PC-9 (cell line): ENCODE measurements around the gene GTF2F2. TPM values are rescaled to one million over a fixed set of nuclear protein-coding genes. Genes with fewer than 3 reads are reported as not detected.
A peak's percentile ranks its signal among the peaks of the same experiment; 100 is the strongest.

Experiments used
- BruUV-seq: library from RNA; stranded (reverse); fragments of 400-500 nt; replicated peaks from 2 replicates; lab custom pipeline; 2021; lab: Mats Ljungman, UMichigan
- CTCF ChIA-PET: fragments of 300-600 bp; sonication (Branson Sonifier 250); formaldehyde crosslinking; loops from one replicate; lab custom pipeline; 2022; ENCODE audit warnings: antibody characterized with exemption; lab: Charles Lee
- POLR2A ChIA-PET: fragments of 300-600 bp; sonication (Branson Sonifier 250); formaldehyde crosslinking; loops from one replicate; lab custom pipeline; 2022; ENCODE audit warnings: antibody characterized with exemption; ENCODE audit not compliant: unreplicated experiment; lab: Charles Lee
- DNase-seq, 2 experiments: peaks; one replicate each; pipeline versions ENCODE4 v3.0.0 to v3.0.0-alpha.2; 2015 to 2022; ENCODE audit warnings: mixed read lengths in 1 of 2
- H2AFZ ChIP-seq: fragments of 200-600 bp; sonication (generic); 2 replicates; pipeline ENCODE4 v1.8.1; 2017; ENCODE audit warnings: antibody characterized with exemption
- H3F3A ChIP-seq: fragments of 200-600 bp; sonication (generic); 2 replicates; pipeline ENCODE4 v1.8.1; 2017; ENCODE audit warnings: antibody characterized with exemption, mild to moderate bottlenecking, low read depth; ENCODE audit not compliant: insufficient read depth
- H3K27ac ChIP-seq: fragments of 200-600 bp; sonication (generic); 2 replicates; pipeline ENCODE4 v1.6.1; 2016; ENCODE audit warnings: mixed run types
- H3K27me3 ChIP-seq: fragments of 200-600 bp; sonication (generic); 2 replicates; pipeline ENCODE4 v1.6.1; 2016; ENCODE audit warnings: low read depth, mixed run types; ENCODE audit not compliant: insufficient read depth
- H3K36me3 ChIP-seq: fragments of 200-600 bp; sonication (generic); 2 replicates; pipeline ENCODE4 v1.6.1; 2016; ENCODE audit warnings: low read depth, mixed run types
- H3K4me1 ChIP-seq: fragments of 200-600 bp; sonication (generic); replicated peaks from 2 replicates; pipeline ENCODE4 v1.6.1; 2016; ENCODE audit warnings: mixed run types; ENCODE audit not compliant: insufficient read depth
- H3K4me2 ChIP-seq: fragments of 200-600 bp; sonication (generic); 2 replicates; pipeline ENCODE4 v1.6.1; 2017; ENCODE audit warnings: mixed run types
- H3K4me3 ChIP-seq: fragments of 200-600 bp; sonication (generic); 2 replicates; pipeline ENCODE4 v1.6.1; 2016; ENCODE audit warnings: mixed run types
- H3K79me2 ChIP-seq: fragments of 200-600 bp; sonication (generic); 2 replicates; pipeline ENCODE4 v1.6.1; 2017; ENCODE audit warnings: low read depth, mixed run types
- H3K9me2 ChIP-seq: fragments of 200-600 bp; sonication (generic); 2 replicates; pipeline ENCODE4 v1.8.1; 2017; ENCODE audit warnings: mild to moderate bottlenecking; ENCODE audit not compliant: insufficient read depth
- H3K9me3 ChIP-seq: fragments of 200-600 bp; sonication (generic); 2 replicates; pipeline ENCODE4 v1.8.1; 2016; ENCODE audit warnings: low read depth; ENCODE audit not compliant: insufficient read depth
- H4K20me1 ChIP-seq: fragments of 200-600 bp; sonication (generic); 2 replicates; pipeline ENCODE4 v1.8.1; 2017; ENCODE audit not compliant: insufficient read depth
- EZH2 ChIP-seq: fragments of 200-600 bp; sonication (generic); IDR thresholded peaks from 2 replicates; pipeline ENCODE4 v1.8.0; 2017; ENCODE audit warnings: antibody characterized with exemption, low read depth
- intact Hi-C: fragments of 100-400 bp; cut with micrococcal nuclease; formaldehyde crosslinking; loops from one replicate; pipeline ENCODE4 v1.10.0; 2022; ENCODE audit not compliant: unreplicated experiment
- total RNA-seq: library from RNA; stranded (reverse); gene quantifications from 2 replicates; pipeline ENCODE4 v1.2.3, GENCODE V29; 2021
- TF ChIP-seq, protein P1 (sequence below): fragments of 200-600 bp; sonication (generic); conservative IDR thresholded peaks from 2 replicates; pipeline ENCODE4 v1.6.1; 2017; ENCODE audit warnings: mixed run types, antibody characterized with exemption, mild to moderate bottlenecking, moderate library complexity

The GTF2F2 gene
- total RNA-seq, 1 experiment from 2014 or later: 28.8 TPM

DNA sequence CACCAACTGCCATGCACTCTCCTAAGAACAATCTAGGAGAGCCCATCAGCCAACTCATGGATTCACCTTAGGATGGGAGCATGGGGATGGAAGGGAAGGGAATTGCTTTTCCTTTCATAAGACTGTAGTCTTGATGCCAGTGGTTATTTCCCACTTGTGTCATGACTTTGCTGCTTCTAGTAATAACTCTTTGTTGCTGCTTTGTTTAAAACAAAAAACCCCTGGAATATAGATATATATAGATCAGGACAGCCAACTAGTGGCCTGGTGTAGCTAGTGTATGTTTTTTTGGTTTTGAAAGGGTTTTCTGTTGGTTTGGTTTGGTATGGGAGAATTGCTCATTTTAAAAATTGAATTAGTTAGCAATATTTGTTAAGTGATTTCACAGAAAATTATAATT, 119.8 kb downstream of the GTF2F2 start:
- ChIA-PET POLR2A (no interaction called here), CTCF (interaction anchor here (0.6 to 0.7 kb wide), 4 partner anchors 20 to 176 kb away, joined by 4 to 15 read pairs (median 9); no protein-coding TSS in a partner anchor)
- Histone ChIP-seq H3K4me3 (no peak overlapping the region), H3K4me1 (peaks cover 9% of the 10 kb centered on the region; the same call in 1 of the 2 replicates), H4K20me1 (no peaks in the 10 kb centered on the region), H2AFZ (no peak overlapping the region), H3K27me3 (no peaks in the 10 kb centered on the region), H3F3A (peaks cover 29% of the 10 kb centered on the region), H3K36me3 (no peaks in the 10 kb centered on the region), H3K9me2 (no peaks in the 10 kb centered on the region), H3K4me2 (no peak overlapping the region), H3K9me3 (no peaks in the 10 kb centered on the region), H3K79me2 (no peaks in the 10 kb centered on the region), H3K27ac (no peak overlapping the region)
- DNase-seq: no peak
- TF ChIP-seq EZH2: no peak
- TF ChIP-seq, protein P1, sequence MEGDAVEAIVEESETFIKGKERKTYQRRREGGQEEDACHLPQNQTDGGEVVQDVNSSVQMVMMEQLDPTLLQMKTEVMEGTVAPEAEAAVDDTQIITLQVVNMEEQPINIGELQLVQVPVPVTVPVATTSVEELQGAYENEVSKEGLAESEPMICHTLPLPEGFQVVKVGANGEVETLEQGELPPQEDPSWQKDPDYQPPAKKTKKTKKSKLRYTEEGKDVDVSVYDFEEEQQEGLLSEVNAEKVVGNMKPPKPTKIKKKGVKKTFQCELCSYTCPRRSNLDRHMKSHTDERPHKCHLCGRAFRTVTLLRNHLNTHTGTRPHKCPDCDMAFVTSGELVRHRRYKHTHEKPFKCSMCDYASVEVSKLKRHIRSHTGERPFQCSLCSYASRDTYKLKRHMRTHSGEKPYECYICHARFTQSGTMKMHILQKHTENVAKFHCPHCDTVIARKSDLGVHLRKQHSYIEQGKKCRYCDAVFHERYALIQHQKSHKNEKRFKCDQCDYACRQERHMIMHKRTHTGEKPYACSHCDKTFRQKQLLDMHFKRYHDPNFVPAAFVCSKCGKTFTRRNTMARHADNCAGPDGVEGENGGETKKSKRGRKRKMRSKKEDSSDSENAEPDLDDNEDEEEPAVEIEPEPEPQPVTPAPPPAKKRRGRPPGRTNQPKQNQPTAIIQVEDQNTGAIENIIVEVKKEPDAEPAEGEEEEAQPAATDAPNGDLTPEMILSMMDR: no peak
- intact Hi-C loops: loop anchor here (10.0 kb wide), 1 partner anchor 115 kb away; the partner anchor contains the start of gene GTF2F2
- no TSS peak for BruUV-seq

- POLR2A ChIA-PET: interaction anchor here (0.6 to 0.7 kb wide), 4 partner anchors 15 to 122 kb away, joined by 9 to 18 read pairs (median 16); no protein-coding TSS in a partner anchor
Measured at GRCh38 chr13:45242070-45242469, 121.8 kb downstream of the GTF2F2 start.

DNA sequence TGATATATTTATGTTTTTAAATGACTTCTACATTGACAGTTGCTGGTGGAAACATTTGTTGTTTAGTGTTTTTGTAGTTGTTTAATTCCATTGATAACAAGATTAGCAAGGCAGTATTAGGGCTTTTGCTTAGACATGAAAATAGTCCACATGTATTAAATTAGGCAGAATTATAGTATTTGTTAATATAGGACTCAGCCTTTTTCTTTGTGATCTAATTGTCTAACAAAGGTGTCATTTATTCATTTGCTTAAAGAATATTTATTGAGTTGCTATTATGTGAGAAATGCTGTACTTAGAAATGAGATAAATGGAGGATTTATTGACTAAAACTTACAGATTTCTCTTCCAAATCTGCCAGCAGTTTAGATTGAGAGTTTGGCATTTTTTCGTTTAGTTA, 122.2 kb downstream of the GTF2F2 start:
- intact Hi-C loops: loop anchor here (10.0 kb wide), 1 partner anchor 118 kb away; the partner anchor contains the start of gene GTF2F2
- Histone ChIP-seq H3K36me3 (no peaks in the 10 kb centered on the region), H3K9me3 (no peaks in the 10 kb centered on the region), H4K20me1 (no peaks in the 10 kb centered on the region), H3F3A (peaks cover 12% of the 10 kb centered on the region), H3K9me2 (no peaks in the 10 kb centered on the region), H2AFZ (no peak overlapping the region), H3K27me3 (no peaks in the 10 kb centered on the region), H3K79me2 (no peaks in the 10 kb centered on the region), H3K27ac (no peak overlapping the region), H3K4me3 (no peak overlapping the region), H3K4me2 (no peak overlapping the region), H3K4me1 (no peaks in the 10 kb centered on the region)
- ChIA-PET CTCF (no interaction called here), POLR2A (no interaction called here)
- no TSS peak for BruUV-seq
- DNase-seq: no peak
- TF ChIP-seq EZH2: no peak
- TF ChIP-seq, protein P1: no peak

More at GRCh38 chr13:45242070-45242469, 121.8 kb downstream of the GTF2F2 start:
- Histone ChIP-seq H3K36me3 (no peaks in the 10 kb centered on the region), H4K20me1 (no peaks in the 10 kb centered on the region), H3K9me2 (no peaks in the 10 kb centered on the region), H3K27me3 (no peaks in the 10 kb centered on the region), H3K79me2 (no peaks in the 10 kb centered on the region), H3K4me3 (no peak overlapping the region), H2AFZ (no peak overlapping the region), H3K4me2 (no peak overlapping the region), H3K9me3 (no peaks in the 10 kb centered on the region), H3K4me1 (no peaks in the 10 kb centered on the region), H3F3A (peaks cover 17% of the 10 kb centered on the region), H3K27ac (no peak overlapping the region)
- CTCF ChIA-PET: no interaction called here
- no TSS peak for BruUV-seq
- intact Hi-C loops: loop anchor here (10.0 kb wide), 1 partner anchor 117 kb away; the partner anchor contains the start of gene GTF2F2
- DNase-seq: peak in 1 of 2 experiments; percentile 23
- TF ChIP-seq, protein P1: no peak
- no peak for TF ChIP-seq EZH2
